HEK293 (cell line): ENCODE data around the gene BHMT2.

Experiments
- CTCF ChIA-PET: fragments of 350-600 bp; formaldehyde crosslinking; extraction: SDS; loops from one replicate; lab custom pipeline; 2021; ENCODE audit warnings: antibody characterized with exemption; lab: Yijun Ruan, JAX
- POLR2A ChIA-PET: fragments of 300-600 bp; formaldehyde crosslinking; extraction: SDS; loops from one replicate; lab custom pipeline; 2020; ENCODE audit warnings: antibody characterized with exemption, inconsistent platforms; lab: Yijun Ruan, JAX
- H3K27ac ChIP-seq: fragments of 200-500 bp; sonication (Bioruptor generic); 2 replicates; pipeline ENCODE4 v1.5.1; 2014; ENCODE audit warnings: low read depth, low read length, control low read depth, inconsistent platforms; ENCODE audit errors: extremely low read depth
- H3K36me3 ChIP-seq, 2 experiments: fragments of 200-500 bp in 1 of 2; sonication (Bioruptor generic) in 1 of 2; 1 replicate in 1 of 2; 2 replicates in 1 of 2; pipeline ENCODE4 v1.5.1; 2014 to 2017; ENCODE audit warnings: inconsistent platforms in 2 of 2, low read length in 2 of 2; ENCODE audit not compliant: control insufficient read depth in 2 of 2, insufficient read depth in 1 of 2
- H3K4me1 ChIP-seq: fragments of 200-500 bp; sonication (Bioruptor generic); 2 replicates; pipeline ENCODE4 v1.5.1; 2014; ENCODE audit warnings: mild to moderate bottlenecking, low read length, inconsistent platforms; ENCODE audit not compliant: control insufficient read depth, insufficient read depth
- H3K4me3 ChIP-seq: 2 replicates; pipeline ENCODE4 v1.5.1; 2011; ENCODE audit warnings: low read depth, mild to moderate bottlenecking, control low read depth, low read length, moderate library complexity
- H3K9me3 ChIP-seq: fragments of 200-500 bp; sonication (Bioruptor generic); 2 replicates; pipeline ENCODE4 v1.5.1; 2014; ENCODE audit warnings: low read depth, low read length, inconsistent platforms; ENCODE audit not compliant: control insufficient read depth, insufficient read depth
- BCL11B ChIP-seq: fragments of 450-650 bp; formaldehyde crosslinking; IDR thresholded peaks from 2 replicates; pipeline ENCODE4 v1.5.1; 2016; ENCODE audit warnings: low read depth, missing biosample characterization, missing genetic modification characterization
- CTCF ChIP-seq: fragments of 450-650 bp; formaldehyde crosslinking; IDR thresholded peaks from 2 replicates; pipeline ENCODE4 v1.5.1; 2016; ENCODE audit warnings: missing biosample characterization, missing genetic modification characterization
- MZF1 ChIP-seq: fragments of 450-650 bp; formaldehyde crosslinking; IDR thresholded peaks from 2 replicates; pipeline ENCODE4 v1.5.1; 2017; ENCODE audit warnings: missing biosample characterization, missing genetic modification characterization, borderline replicate concordance
- PRDM2 ChIP-seq: fragments of 450-650 bp; formaldehyde crosslinking; IDR thresholded peaks from 2 replicates; pipeline ENCODE4 v1.5.1; 2016; ENCODE audit warnings: missing biosample characterization, missing genetic modification characterization, borderline replicate concordance
- SCRT2 ChIP-seq: fragments of 450-650 bp; formaldehyde crosslinking; IDR thresholded peaks from 2 replicates; pipeline ENCODE4 v1.5.1; 2016; ENCODE audit warnings: missing biosample characterization, missing genetic modification characterization
- ZBTB17 ChIP-seq: fragments of 450-650 bp; formaldehyde crosslinking; IDR thresholded peaks from 2 replicates; pipeline ENCODE4 v1.5.1; 2016; ENCODE audit warnings: missing biosample characterization, missing genetic modification characterization
- ZEB2 ChIP-seq: fragments of 450-650 bp; formaldehyde crosslinking; IDR thresholded peaks from 2 replicates; pipeline ENCODE4 v1.5.1; 2016; ENCODE audit warnings: missing biosample characterization, missing genetic modification characterization
- ZFP37 ChIP-seq: fragments of 450-650 bp; formaldehyde crosslinking; IDR thresholded peaks from 2 replicates; pipeline ENCODE4 v1.5.1; 2016; ENCODE audit warnings: missing biosample characterization, missing genetic modification characterization
- ZFP41 ChIP-seq: fragments of 450-650 bp; formaldehyde crosslinking; IDR thresholded peaks from 2 replicates; pipeline ENCODE4 v1.5.1; 2016; ENCODE audit warnings: missing biosample characterization, missing genetic modification characterization, borderline replicate concordance
- ZNF211 ChIP-seq: fragments of 450-650 bp; formaldehyde crosslinking; IDR thresholded peaks from 2 replicates; pipeline ENCODE4 v1.5.1; 2016; ENCODE audit warnings: low read depth, missing biosample characterization, missing genetic modification characterization
- ZNF223 ChIP-seq: fragments of 450-650 bp; formaldehyde crosslinking; IDR thresholded peaks from 2 replicates; pipeline ENCODE4 v1.5.1; 2016; ENCODE audit warnings: missing biosample characterization, missing genetic modification characterization
- ZNF24 ChIP-seq: fragments of 450-650 bp; formaldehyde crosslinking; IDR thresholded peaks from 2 replicates; pipeline ENCODE4 v1.5.1; 2016; ENCODE audit warnings: missing biosample characterization, missing genetic modification characterization
- ZNF660 ChIP-seq: fragments of 450-650 bp; IDR thresholded peaks from 2 replicates; pipeline ENCODE4 v1.5.1; 2018; ENCODE audit warnings: missing biosample characterization, mild to moderate bottlenecking, missing genetic modification characterization
- ZNF670 ChIP-seq: fragments of 450-650 bp; formaldehyde crosslinking; IDR thresholded peaks from 2 replicates; pipeline ENCODE4 v1.5.1; 2016; ENCODE audit warnings: missing biosample characterization, missing genetic modification characterization, low read depth
- ZNF830 ChIP-seq: fragments of 450-650 bp; IDR thresholded peaks from 2 replicates; pipeline ENCODE4 v1.5.0; 2018; ENCODE audit warnings: missing biosample characterization, missing genetic modification characterization, low read depth, mild to moderate bottlenecking, moderate library complexity
- ZSCAN30 ChIP-seq: fragments of 450-650 bp; IDR thresholded peaks from 2 replicates; pipeline ENCODE4 v1.5.1; 2018; ENCODE audit warnings: missing biosample characterization, mild to moderate bottlenecking, missing genetic modification characterization, moderate library complexity
- TF ChIP-seq, protein P1 (sequence below): fragments of 450-650 bp; formaldehyde crosslinking; conservative IDR thresholded peaks from 2 replicates; pipeline ENCODE4 v1.5.1; 2016; ENCODE audit warnings: low read depth, missing biosample characterization, missing genetic modification characterization

The BHMT2 gene, protein sequence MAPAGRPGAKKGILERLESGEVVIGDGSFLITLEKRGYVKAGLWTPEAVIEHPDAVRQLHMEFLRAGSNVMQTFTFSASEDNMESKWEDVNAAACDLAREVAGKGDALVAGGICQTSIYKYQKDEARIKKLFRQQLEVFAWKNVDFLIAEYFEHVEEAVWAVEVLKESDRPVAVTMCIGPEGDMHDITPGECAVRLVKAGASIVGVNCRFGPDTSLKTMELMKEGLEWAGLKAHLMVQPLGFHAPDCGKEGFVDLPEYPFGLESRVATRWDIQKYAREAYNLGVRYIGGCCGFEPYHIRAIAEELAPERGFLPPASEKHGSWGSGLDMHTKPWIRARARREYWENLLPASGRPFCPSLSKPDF

DNA sequence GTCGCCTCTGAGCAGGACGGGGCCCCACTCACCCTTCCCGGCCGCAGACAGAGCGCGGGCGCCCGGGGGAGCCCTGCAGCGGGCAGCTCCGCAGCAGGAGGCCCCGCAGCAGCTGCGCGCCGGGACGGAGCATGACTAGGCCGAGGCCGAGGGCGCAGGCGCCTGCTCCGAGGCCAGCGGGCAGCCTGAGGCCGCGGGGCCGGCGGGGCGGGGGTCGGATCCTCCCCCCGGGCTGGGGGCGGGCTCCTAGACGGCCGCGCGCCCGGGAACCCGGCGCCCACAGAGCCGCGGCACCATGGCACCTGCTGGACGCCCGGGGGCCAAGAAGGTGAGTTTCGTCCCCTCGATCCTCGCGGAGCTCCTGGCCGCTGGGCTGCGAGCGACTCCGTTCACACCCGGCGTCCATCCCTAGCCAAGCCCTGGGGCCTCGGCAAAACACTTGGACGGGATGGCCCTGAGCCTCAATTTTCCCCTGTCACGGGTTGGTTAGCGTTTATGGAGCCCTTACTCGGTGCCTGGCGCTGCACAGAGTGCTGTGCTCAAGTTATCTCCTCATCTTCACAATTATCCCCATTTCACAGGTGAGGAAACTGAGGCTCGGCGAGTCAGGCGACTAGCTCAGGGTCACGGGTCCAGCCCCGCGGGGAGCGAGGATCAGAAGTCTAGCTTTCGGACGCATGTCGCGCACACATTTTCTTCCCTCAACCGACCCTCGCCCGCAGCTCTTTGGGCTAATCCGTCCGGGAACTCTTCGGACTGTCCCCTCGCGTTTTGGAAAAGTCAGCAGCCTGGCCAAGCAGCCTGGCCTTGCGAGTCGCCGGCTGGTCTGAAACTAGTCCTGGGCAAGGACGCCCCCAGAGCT lies at the start of gene BHMT2, which contains the start of gene DMGDH:
Gene BHMT2 (plus strand): TSS at position 280 of the 862 bp plus-strand sequence. CDS start 16 bp downstream, at position 296.
Gene DMGDH (minus strand): TSS at position 187 of the 862 bp plus-strand sequence. CDS start 54 bp downstream, at position 133.
- H3K4me3 ChIP-seq = no peak within 1 kb of the TSS
- CTCF ChIA-PET = interaction anchor here (1.4 kb wide), 1 partner anchor 45 kb away, joined by 3 read pairs; no protein-coding TSS in a partner anchor
- H3K4me1 ChIP-seq = no peaks in the 10 kb centered on the region
- H3K27ac ChIP-seq = no peak within 1 kb of the TSS
- no peaks in the 10 kb centered on the region for H3K36me3 ChIP-seq
- TF ChIP-seq BCL11B (tag by site-specific recombination) = no peak
- POLR2A ChIA-PET = no interaction called here
- H3K9me3 ChIP-seq = no peaks in the 10 kb centered on the region

GRCh38 chr5:79020861-79021561 lies 48.6 kb upstream of the BHMT2 start:
- no peaks in the 10 kb centered on the region for H3K36me3 ChIP-seq
- CTCF ChIA-PET = interaction anchor here (0.5 to 9.6 kb wide), 49 partner anchors 9 to 1636 kb away, joined by 3 to 303 read pairs (median 4); partner anchors contain the start of gene ARSB
- H3K4me3 ChIP-seq = no peak overlapping the region
- POLR2A ChIA-PET = interaction anchor here (1.1 kb wide), 1 partner anchor 36 kb away, joined by 3 read pairs; no protein-coding TSS in a partner anchor
- peaks cover 5% of the 10 kb centered on the region for H3K4me1 ChIP-seq
- H3K27ac ChIP-seq = no peak overlapping the region
- H3K9me3 ChIP-seq = no peaks in the 10 kb centered on the region
- no peak for TF ChIP-seq ZNF211
- TF ChIP-seq ZSCAN30 (tag by site-specific recombination) = no peak
- TF ChIP-seq SCRT2 = 0 out of 2 replicates have a peak, but pooled peaks have one; percentile 37
- no peak for TF ChIP-seq ZFP37 (tag by site-specific recombination)
- peak; percentile 79 for TF ChIP-seq CTCF (tag by site-specific recombination)
- TF ChIP-seq, protein P1, sequence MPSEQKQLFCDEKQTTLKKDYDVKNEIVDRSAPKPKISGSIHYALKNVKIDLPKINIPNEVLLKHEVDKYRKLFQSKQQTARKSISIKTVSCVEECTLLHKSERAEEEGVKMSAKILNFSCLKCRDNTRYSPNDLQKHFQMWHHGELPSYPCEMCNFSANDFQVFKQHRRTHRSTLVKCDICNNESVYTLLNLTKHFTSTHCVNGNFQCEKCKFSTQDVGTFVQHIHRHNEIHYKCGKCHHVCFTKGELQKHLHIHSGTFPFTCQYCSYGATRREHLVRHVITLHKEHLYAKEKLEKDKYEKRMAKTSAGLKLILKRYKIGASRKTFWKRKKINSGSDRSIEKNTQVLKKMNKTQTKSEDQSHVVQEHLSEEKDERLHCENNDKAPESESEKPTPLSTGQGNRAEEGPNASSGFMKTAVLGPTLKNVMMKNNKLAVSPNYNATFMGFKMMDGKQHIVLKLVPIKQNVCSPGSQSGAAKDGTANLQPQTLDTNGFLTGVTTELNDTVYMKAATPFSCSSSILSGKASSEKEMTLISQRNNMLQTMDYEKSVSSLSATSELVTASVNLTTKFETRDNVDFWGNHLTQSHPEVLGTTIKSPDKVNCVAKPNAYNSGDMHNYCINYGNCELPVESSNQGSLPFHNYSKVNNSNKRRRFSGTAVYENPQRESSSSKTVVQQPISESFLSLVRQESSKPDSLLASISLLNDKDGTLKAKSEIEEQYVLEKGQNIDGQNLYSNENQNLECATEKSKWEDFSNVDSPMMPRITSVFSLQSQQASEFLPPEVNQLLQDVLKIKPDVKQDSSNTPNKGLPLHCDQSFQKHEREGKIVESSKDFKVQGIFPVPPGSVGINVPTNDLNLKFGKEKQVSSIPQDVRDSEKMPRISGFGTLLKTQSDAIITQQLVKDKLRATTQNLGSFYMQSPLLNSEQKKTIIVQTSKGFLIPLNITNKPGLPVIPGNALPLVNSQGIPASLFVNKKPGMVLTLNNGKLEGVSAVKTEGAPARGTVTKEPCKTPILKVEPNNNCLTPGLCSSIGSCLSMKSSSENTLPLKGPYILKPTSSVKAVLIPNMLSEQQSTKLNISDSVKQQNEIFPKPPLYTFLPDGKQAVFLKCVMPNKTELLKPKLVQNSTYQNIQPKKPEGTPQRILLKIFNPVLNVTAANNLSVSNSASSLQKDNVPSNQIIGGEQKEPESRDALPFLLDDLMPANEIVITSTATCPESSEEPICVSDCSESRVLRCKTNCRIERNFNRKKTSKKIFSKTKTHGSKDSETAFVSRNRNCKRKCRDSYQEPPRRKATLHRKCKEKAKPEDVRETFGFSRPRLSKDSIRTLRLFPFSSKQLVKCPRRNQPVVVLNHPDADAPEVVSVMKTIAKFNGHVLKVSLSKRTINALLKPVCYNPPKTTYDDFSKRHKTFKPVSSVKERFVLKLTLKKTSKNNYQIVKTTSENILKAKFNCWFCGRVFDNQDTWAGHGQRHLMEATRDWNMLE (tag by site-specific recombination) = peak; percentile 66; the same call in 1 of the 2 replicates
- TF ChIP-seq ZFP41 (tag by site-specific recombination) = no peak
- TF ChIP-seq ZEB2 (tag by site-specific recombination) = 0 out of 2 replicates have a peak, but pooled peaks have one; percentile 34
- peak; percentile 90 for TF ChIP-seq ZNF24
- TF ChIP-seq PRDM2 (tag by site-specific recombination) = no peak
- peak; percentile 85; the same call in 1 of the 2 replicates for TF ChIP-seq MZF1 (tag by site-specific recombination)
- TF ChIP-seq ZNF830 (tag by site-specific recombination) = no peak
- peak; percentile 44 for TF ChIP-seq ZBTB17 (tag by site-specific recombination)
- TF ChIP-seq ZNF223 (tag by site-specific recombination) = no peak
- TF ChIP-seq ZNF670 (tag by site-specific recombination) = no peak
- TF ChIP-seq ZNF660 (tag by site-specific recombination) = peak; percentile 51; the same call in 1 of the 2 replicates
